Panc1 (cell line): Measurements from ENCODE around the gene TMEM182. TPM values are rescaled to one million over a fixed set of nuclear protein-coding genes. Genes with fewer than 3 reads are reported as not detected.

Source experiments
- ATAC-seq: fragments of 200-7000 bp; cut with Tn5 transposase; 2 replicates; pipeline ENCODE4 v1.9.1; 2020; ENCODE audit warnings: mild to moderate bottlenecking, moderate library complexity
- BruUV-seq: library from RNA; stranded (reverse); fragments of 400-500 nt; replicated peaks from 2 replicates; lab custom pipeline; 2021; lab: Mats Ljungman, UMichigan
- CTCF ChIA-PET: fragments of 300-600 bp; sonication (Branson Sonifier 250); formaldehyde crosslinking; loops from one replicate; lab custom pipeline; 2022; ENCODE audit warnings: antibody characterized with exemption; lab: Charles Lee
- POLR2A ChIA-PET: fragments of 300-600 bp; sonication (Branson Sonifier 250); formaldehyde crosslinking; loops from one replicate; lab custom pipeline; 2022; ENCODE audit warnings: antibody characterized with exemption; lab: Charles Lee
- DNase-seq: peaks from one replicate; pipeline ENCODE4 v3.0.0-alpha.2; 2010; ENCODE audit warnings: low read depth, low spot score
- H3K27ac ChIP-seq: 2 replicates; pipeline ENCODE4 v1.5.1; 2011; ENCODE audit warnings: mild to moderate bottlenecking, low read length, inconsistent platforms
- H3K27me3 ChIP-seq: fragments of 200-500 bp; sonication (Bioruptor generic); 2 replicates; pipeline ENCODE4 v1.6.0; 2014; ENCODE audit warnings: low read length, inconsistent platforms; ENCODE audit not compliant: control insufficient read depth, insufficient read depth
- H3K36me3 ChIP-seq: fragments of 200-500 bp; sonication (Bioruptor generic); 2 replicates; pipeline ENCODE4 v1.5.1; 2014; ENCODE audit warnings: inconsistent platforms, mild to moderate bottlenecking, low read length, moderate library complexity; ENCODE audit not compliant: control insufficient read depth, insufficient read depth
- H3K4me1 ChIP-seq: 2 replicates; pipeline ENCODE4 v1.5.1; 2011; ENCODE audit warnings: inconsistent platforms, mild to moderate bottlenecking, low read length, moderate library complexity; ENCODE audit not compliant: control insufficient read depth, insufficient read depth
- H3K4me3 ChIP-seq, 2 experiments: 2 replicates each; pipeline ENCODE4 v1.5.1; 2011 to 2012; ENCODE audit warnings: low read depth in 2 of 2, low read length in 2 of 2, mild to moderate bottlenecking in 2 of 2, inconsistent platforms in 1 of 2, moderate library complexity in 1 of 2
- H3K9me3 ChIP-seq: fragments of 200-500 bp; sonication (Bioruptor generic); 2 replicates; pipeline ENCODE4 v1.5.1; 2014; ENCODE audit warnings: low read depth, mild to moderate bottlenecking, inconsistent platforms, low read length, moderate library complexity; ENCODE audit not compliant: control insufficient read depth, insufficient read depth
- POLR2AphosphoS5 ChIP-seq: IDR thresholded peaks from 2 replicates; pipeline ENCODE4 v1.6.1; 2012; ENCODE audit warnings: mild to moderate bottlenecking, low read depth, low read length, moderate library complexity
- SIN3A ChIP-seq: IDR thresholded peaks from 2 replicates; pipeline ENCODE4 v1.6.1; 2012; ENCODE audit warnings: low read depth, mild to moderate bottlenecking, low read length, moderate library complexity, borderline replicate concordance; ENCODE audit not compliant: insufficient read depth
- TCF7L2 ChIP-seq: IDR thresholded peaks from 2 replicates; pipeline ENCODE4 v1.6.1; 2011; ENCODE audit warnings: mild to moderate bottlenecking, low read depth, low read length, inconsistent platforms
- in situ Hi-C: cut with HindIII; loops from 2 replicates; pipeline ENCODE4 v1.10.0; 2016; ENCODE audit warnings: low sequenced_read_pairs, low pct_unique_long_range_greater_than_20kb
- intact Hi-C: fragments of 100-400 bp; cut with micrococcal nuclease; formaldehyde crosslinking; loops from one replicate; pipeline ENCODE4 v1.10.0; 2022; ENCODE audit not compliant: unreplicated experiment
- total RNA-seq: library from RNA; stranded (reverse); gene quantifications from one replicate; pipeline ENCODE4 v1.2.1, GENCODE V29; 2021; ENCODE audit not compliant: unreplicated experiment
- TF ChIP-seq, protein P1 (sequence below), 2 experiments: IDR thresholded peaks; 2 replicates each; pipeline ENCODE4 v1.6.1; 2011 to 2012; ENCODE audit warnings: low read depth in 2 of 2, control low read depth in 1 of 2, low read length in 1 of 2, mild to moderate bottlenecking in 1 of 2, moderate library complexity in 1 of 2; ENCODE audit not compliant: insufficient read depth in 1 of 2
- TF ChIP-seq, protein P2 (sequence below): fragments of 450-650 bp; IDR thresholded peaks from 2 replicates; pipeline ENCODE4 v1.5.1; 2017; ENCODE audit warnings: mild to moderate bottlenecking

TMEM182 gene
- total RNA-seq, 1 experiment from 2014 or later, result 6.2 TPM

DNA sequence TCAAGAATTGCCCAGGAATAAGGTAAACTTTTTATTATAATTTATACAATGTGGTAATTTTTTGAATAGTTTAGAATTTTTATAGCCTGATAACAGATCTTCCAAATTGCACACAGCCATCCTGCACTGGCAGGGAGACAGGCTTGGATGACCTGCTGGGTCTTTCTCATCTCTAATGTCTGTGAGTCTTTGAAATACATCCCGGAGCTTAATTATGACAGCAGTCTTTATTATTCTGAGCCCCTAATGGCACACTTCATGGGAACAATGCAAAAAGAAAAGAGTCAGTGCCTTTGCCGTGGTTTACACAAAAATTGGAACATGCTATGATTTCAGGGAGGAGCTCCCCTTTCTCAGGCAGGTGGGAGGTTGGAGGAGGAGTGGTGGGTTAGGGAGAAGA lies 71.0 kb downstream of the TMEM182 start:
- Histone ChIP-seq H3K4me1 (no peaks in the 10 kb centered on the region), H3K27me3 (no peaks in the 10 kb centered on the region), H3K9me3 (no peaks in the 10 kb centered on the region), H3K27ac (no peak overlapping the region), H3K36me3 (no peaks in the 10 kb centered on the region), H3K4me3 (no peak overlapping the region)
- ATAC-seq (no peak), DNase-seq (no peak)
- intact Hi-C loops (no loop called here), in situ Hi-C loops (no loop called here)
- POLR2A ChIA-PET, result no interaction called here
- CTCF ChIA-PET, result interaction anchor here (0.6 kb wide), 1 partner anchor 247 kb away, joined by 3 read pairs; no protein-coding TSS in a partner anchor
- TF ChIP-seq, protein P1, sequence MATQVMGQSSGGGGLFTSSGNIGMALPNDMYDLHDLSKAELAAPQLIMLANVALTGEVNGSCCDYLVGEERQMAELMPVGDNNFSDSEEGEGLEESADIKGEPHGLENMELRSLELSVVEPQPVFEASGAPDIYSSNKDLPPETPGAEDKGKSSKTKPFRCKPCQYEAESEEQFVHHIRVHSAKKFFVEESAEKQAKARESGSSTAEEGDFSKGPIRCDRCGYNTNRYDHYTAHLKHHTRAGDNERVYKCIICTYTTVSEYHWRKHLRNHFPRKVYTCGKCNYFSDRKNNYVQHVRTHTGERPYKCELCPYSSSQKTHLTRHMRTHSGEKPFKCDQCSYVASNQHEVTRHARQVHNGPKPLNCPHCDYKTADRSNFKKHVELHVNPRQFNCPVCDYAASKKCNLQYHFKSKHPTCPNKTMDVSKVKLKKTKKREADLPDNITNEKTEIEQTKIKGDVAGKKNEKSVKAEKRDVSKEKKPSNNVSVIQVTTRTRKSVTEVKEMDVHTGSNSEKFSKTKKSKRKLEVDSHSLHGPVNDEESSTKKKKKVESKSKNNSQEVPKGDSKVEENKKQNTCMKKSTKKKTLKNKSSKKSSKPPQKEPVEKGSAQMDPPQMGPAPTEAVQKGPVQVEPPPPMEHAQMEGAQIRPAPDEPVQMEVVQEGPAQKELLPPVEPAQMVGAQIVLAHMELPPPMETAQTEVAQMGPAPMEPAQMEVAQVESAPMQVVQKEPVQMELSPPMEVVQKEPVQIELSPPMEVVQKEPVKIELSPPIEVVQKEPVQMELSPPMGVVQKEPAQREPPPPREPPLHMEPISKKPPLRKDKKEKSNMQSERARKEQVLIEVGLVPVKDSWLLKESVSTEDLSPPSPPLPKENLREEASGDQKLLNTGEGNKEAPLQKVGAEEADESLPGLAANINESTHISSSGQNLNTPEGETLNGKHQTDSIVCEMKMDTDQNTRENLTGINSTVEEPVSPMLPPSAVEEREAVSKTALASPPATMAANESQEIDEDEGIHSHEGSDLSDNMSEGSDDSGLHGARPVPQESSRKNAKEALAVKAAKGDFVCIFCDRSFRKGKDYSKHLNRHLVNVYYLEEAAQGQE (IDR thresholded peaks at IDR 0.05; ENCODE audit: insufficient read depth in 1 of 2, low read depth in 2 of 2, low read length in 1 of 2), result no peak
- TF ChIP-seq, protein P2, sequence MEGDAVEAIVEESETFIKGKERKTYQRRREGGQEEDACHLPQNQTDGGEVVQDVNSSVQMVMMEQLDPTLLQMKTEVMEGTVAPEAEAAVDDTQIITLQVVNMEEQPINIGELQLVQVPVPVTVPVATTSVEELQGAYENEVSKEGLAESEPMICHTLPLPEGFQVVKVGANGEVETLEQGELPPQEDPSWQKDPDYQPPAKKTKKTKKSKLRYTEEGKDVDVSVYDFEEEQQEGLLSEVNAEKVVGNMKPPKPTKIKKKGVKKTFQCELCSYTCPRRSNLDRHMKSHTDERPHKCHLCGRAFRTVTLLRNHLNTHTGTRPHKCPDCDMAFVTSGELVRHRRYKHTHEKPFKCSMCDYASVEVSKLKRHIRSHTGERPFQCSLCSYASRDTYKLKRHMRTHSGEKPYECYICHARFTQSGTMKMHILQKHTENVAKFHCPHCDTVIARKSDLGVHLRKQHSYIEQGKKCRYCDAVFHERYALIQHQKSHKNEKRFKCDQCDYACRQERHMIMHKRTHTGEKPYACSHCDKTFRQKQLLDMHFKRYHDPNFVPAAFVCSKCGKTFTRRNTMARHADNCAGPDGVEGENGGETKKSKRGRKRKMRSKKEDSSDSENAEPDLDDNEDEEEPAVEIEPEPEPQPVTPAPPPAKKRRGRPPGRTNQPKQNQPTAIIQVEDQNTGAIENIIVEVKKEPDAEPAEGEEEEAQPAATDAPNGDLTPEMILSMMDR, result no peak
- TF ChIP-seq POLR2AphosphoS5 (no peak), TCF7L2 (no peak), SIN3A (no peak)
- no TSS peak for BruUV-seq

DNA sequence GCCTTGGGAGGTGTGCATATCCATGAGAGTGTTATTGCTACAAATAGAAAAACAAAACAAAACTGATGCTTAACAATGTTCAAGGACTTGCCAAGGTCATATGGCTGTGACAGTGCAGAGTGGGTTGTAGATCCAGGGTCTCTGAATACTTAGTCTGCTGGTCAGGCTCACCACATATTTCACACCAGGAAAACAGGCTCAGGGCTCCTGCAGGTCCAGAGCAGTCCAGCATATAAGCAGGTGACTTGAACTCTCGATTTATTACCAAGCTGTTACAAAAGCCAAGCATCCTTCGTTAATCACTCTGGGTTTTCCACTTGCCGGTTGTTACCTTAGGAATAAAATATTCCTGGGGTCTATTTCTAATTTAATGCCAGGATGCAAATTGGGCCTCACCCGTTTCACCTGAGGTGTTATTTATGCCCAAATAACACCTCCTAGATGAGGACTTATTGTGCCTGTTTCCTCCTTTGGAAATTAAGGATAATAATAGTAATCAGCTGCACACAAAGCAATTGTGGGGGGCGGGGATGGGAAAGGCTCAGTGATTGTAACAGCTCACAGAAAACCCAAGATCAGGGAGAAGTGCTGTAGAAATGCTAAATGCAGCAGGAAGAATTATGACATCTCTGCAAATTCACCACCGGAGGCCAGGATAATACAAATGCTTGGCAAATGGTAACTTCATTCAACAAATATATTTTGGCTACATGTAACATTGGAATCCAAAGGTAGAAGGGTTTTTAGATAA lies 72.9 kb downstream of the TMEM182 start:
- Histone ChIP-seq H3K27me3 (no peaks in the 10 kb centered on the region), H3K4me1 (no peaks in the 10 kb centered on the region)
- CTCF ChIA-PET, result no interaction called here

More for the DNA sequence above, 72.9 kb downstream of the TMEM182 start:
- POLR2A ChIA-PET, result no interaction called here
- TF ChIP-seq TCF7L2 (no peak), POLR2AphosphoS5 (no peak), SIN3A (no peak)
- TF ChIP-seq, protein P2, result no peak
- TF ChIP-seq, protein P1 (IDR thresholded peaks at IDR 0.05; ENCODE audit: insufficient read depth in 1 of 2, low read depth in 2 of 2, low read length in 1 of 2), result no peak
- BruUV-seq, result no TSS peak
- in situ Hi-C loops (no loop called here), intact Hi-C loops (no loop called here)
- no peaks in the 10 kb centered on the region for H3K36me3 ChIP-seq
- H3K9me3 ChIP-seq, result no peaks in the 10 kb centered on the region
- DNase-seq, result no peak
- no peak for ATAC-seq
- H3K4me3 ChIP-seq, result no peak overlapping the region
- no peak overlapping the region for H3K27ac ChIP-seq
